ENCODE data around the gene ARMC5.
"Not testable (repeated sequence)": the region's sequence is repeated elsewhere in the genome, so short reads cannot be mapped to it uniquely, and the experiment has no call there.

ARMC5 gene

GRCh38 chr16:31435341-31436220 lies 23.7 kb upstream of the ARMC5 start:
- DNase-seq, result no peak

- no peak for DNase-seq
Observed at GRCh38 chr16:31436221-31437045, 22.9 kb upstream of the ARMC5 start.

- DNase-seq, result no peak
Observed at GRCh38 chr16:31438414-31438813, 20.9 kb upstream of the ARMC5 start.

GRCh38 chr16:31439023-31439422 lies 20.3 kb upstream of the ARMC5 start:
- DNase-seq, result not testable (repeated sequence)

DNA sequence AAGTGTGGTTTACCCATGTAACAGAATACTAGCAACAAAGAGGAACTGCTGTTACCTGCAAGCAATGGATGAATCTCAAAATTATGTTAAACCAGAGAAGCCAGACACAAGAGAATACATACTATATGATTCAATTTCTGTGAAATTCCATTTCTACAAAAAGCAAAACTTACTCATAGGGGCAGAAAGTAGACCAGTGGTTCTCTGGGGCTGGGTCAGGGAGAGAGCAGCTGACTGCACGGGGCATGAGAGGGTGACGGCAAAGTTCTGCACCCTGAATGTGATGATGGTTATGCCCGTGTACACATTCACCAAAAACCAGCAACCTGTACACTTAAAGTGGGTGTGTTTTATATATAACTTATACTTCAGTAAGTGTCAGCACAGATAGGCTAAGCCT lies 19.8 kb upstream of the ARMC5 start:
- no peak for DNase-seq

DNA sequence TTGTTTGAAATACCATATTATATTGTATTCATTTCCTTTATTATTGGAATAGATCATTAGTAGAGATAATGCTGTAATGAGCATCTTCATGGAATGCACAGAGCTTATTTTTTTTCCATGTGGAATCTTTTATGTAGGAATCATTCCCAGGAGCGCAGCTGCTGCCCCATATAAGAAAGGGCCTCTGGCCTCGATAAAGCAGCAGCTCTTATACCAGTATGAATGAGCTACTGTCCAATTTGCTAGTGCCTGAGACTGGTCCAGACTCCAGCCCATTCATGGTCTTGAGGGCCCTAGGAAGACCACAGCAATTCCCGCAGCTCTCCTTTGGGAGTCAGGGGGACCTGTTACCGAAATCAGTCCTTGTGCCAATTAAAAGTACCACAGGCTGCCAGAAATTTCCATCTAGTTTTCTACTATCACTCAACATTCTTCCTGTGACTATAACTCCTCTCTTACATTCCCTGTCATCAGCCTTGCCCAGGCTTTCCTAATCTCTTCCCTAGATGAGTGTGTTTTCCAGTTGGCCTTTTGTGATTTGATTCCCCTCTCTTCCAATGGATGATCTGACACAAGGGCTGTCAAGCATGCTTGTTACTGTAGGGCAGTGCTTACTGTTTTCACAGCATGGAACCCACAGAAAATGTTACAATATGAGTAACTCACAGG lies 18.7 kb upstream of the ARMC5 start:
- no peak for DNase-seq

DNA sequence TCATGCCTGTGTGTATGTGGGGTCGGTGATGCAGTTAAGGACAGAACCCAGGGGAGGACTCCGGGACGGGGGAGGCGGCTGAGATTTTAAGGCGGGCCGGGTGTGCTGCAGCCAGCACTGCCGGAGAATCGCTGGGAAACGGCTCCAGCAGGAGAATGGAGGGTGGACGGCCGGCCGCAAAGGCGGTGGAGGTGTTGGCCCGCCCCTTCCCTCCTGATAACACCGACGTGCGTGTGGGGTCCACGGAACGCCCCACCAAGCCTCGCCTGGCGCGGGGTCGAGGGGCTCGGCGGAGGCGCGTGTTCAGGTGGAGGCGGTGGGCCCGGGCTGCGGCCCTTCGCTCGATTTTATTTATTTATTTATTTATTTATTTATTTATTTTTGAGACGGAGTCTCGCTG lies 17.3 kb upstream of the ARMC5 start:
- no peak for DNase-seq

- DNase-seq, result peak in 2 of 4 experiments; percentile 13 to 27
Observed at GRCh38 chr16:31445931-31446330, 13.4 kb upstream of the ARMC5 start.

DNA sequence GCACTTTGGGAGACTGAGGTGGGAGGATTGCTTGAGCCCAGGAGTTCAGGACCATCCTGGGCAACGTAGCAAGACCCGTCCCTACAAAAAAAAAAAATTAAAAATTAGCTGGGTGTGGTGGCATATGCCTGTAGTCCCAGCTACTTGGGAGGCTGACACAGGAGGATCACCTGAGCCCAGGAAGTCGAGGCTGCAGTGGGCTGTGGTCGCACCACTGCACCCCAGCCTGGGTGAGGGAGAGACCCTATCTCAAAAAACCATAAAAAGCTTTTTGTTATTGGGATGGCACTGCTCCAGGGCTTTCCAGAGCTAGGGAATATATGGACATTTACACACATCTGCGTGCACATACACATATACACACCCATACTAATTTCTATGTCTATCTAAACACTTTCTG lies 8.1 kb upstream of the ARMC5 start:
- DNase-seq, result no peak

DNA sequence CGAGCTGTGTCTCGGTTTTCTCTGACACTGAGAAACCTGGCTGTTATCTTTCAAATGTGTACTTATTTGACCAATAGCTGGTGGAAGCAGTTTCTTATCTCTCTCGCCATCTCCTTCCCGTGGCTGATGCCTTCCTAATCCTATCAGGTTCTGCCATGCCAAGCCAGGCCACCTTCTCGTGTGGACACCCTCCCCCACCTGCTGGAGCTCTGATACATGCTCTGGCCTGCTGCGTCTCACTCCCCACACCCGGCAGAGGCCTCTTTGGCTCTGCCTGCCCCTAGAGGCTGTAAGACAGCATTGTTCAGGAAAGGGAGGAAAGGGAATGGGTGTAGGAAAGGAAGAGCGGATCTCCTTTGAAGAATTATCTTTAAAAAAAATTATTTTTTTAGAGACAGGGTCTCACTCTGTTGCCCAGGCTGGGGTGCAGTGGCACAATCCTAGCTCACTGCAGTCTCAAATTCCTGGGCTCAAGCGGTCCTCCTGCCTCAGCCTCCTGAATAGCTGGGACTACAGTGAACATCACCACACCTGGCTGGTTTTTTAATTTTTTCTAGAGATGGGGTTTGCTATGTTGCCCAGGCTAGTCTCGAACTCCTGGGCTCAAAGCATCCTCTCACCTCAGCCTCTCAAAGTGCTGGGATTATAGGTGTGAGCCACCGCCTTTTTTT lies 7.5 kb upstream of the ARMC5 start:
- peak; percentile 40 to 71 (median 60) for DNase-seq

- peak in 1 of 4 experiments; percentile 15 for DNase-seq
Observed at GRCh38 chr16:31452631-31453106, 6.6 kb upstream of the ARMC5 start.

GRCh38 chr16:31453255-31454204 lies 5.8 kb upstream of the ARMC5 start:
- peak; percentile 56 to 72 (median 62) for DNase-seq

DNA sequence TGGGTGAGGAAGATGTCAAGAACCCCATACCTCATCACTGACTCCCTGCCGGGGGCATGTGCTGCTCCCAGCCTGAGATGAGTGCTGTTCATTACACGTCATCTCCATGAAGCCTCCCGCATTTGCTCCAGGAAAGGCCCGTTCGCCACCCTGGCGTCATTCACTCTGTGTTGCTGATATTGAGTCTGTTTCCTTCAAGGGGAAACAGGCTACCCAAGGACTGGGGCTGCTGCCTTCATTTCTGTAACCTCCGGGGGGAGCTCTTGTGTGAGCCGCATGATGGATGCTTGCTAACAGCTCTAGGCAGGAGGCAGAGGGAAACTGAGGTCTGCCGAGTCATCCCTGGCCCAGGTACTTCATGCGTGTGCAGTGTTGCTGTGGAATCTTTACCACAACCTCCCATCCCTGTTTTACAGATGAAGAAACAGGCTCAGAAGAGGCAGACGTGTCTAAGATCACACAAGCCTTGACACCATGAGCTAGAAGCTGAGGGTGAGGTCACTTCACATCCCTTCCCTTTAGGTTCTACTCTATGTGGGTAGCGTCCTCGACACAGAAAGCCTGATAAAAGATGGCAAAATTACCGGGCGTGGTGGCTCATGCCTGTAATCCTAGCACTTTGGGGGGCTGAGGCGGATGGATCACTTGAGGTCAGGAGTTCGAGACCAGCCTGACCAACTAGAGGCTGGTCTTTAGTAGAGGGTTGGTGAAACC lies 3.5 kb upstream of the ARMC5 start:
- peak in 3 of 4 experiments; percentile 35 to 49 (median 43) for DNase-seq

GRCh38 chr16:31456988-31457360 lies 2.3 kb upstream of the ARMC5 start:
- DNase-seq, result no peak

- DNase-seq, result peak; percentile 28 to 71 (median 52)
Observed at GRCh38 chr16:31458073-31458843, 1.0 kb upstream of the ARMC5 start.

DNA sequence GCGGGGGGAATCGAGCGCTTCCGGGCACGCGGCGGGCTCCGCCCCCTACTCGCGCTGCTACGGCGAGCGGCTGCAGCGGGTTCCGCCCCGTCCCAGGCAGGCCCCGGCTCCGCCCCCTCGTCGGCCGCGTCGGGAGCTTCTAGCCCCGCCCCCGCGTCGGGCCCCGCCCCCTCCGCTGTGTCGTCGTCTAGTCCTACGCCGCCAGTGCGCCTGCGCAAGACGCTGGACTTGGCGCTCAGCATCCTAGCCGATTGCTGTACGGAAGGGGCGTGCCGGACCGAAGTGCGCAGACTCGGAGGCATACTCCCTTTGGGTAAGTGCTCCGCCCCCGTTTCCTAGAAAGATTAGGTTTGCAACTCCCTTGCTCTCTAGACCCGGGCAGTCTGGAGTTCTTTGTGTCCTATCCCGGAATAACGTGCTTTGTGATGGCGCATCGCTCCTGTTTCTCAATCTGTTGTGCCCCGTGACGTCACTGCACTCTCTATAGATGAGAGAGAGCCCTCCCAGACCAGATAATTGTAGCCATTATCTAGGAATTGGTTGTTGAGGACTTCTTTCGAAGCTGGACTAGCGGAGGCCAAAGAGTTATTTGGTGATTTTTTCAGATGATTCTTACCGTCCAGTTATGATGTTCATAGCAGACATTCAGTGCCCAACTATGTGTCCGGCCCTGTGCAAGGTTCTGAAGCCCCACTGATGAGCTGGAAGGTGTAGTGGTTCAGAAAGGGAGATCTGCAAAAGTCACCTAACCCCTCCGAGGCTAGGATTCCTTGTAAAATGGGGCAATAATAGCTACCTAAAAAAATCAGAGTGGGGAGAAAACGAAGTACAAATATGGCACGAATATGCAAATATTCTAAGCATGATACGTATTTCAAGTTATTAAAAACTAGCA lies 633 bp downstream of the ARMC5 start:
- DNase-seq, result peak; percentile 100

GRCh38 chr16:31460582-31461002 lies 1.3 kb downstream of the ARMC5 start:
- peak in 3 of 4 experiments; percentile 48 to 68 (median 50) for DNase-seq

GRCh38 chr16:31461201-31461920 lies 2.1 kb downstream of the ARMC5 start:
- DNase-seq, result no peak

All from suppressor macrophage (primary cell).